GM21515 (cell line): ENCODE data around the gene PES1.
"Not testable (repeated sequence)": the region's sequence is repeated elsewhere in the genome, so short reads cannot be mapped to it uniquely, and the experiment has no call there.

Experiments used
- ATAC-seq: cut with Tn5 transposase; IDR thresholded peaks from one replicate; pipeline ENCODE4 v1.9.1; 2021; ENCODE audit not compliant: unreplicated experiment

The PES1 gene

DNA sequence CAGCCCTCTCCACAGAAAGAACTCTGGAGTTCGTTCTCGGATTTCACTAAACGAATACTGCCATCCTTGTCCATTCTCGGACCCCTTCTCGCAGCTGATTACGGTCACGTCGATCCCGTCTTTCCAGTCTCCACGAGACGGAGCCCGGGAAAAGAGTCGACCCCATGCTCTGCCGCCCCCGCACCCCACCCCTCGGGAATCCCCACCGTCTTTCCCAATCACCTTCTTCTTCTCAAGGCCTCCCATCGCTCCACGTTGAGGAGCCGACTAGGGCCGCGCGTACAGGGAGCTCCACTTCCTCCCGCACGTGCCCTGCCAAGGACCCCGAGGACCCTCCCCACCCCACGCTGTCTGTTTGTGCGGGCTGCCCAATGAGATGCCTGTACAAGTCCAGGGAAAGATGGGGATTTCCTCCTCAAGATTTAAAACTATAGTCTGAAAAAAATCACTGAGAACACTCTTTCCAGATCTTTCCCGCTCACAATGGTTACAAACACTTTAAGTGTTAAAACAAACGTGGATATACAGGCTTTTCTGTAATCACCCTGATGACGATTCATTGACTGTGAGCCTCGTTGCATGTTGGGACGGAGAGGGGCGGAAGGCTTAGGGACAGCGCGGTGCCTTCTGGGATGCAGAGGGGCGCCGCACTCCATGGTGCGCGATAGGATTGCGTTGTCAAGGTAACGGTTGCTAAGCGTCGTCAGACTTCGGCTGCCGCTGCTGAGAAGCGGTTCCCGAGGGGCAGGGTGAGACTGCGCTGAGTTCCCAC lies at the start of gene PES1:
Gene PES1 (minus strand): TSS at position 323 of the 772 bp plus-strand sequence. CDS start 77 bp downstream, at position 246.
- ATAC-seq: peak; percentile 94

DNA sequence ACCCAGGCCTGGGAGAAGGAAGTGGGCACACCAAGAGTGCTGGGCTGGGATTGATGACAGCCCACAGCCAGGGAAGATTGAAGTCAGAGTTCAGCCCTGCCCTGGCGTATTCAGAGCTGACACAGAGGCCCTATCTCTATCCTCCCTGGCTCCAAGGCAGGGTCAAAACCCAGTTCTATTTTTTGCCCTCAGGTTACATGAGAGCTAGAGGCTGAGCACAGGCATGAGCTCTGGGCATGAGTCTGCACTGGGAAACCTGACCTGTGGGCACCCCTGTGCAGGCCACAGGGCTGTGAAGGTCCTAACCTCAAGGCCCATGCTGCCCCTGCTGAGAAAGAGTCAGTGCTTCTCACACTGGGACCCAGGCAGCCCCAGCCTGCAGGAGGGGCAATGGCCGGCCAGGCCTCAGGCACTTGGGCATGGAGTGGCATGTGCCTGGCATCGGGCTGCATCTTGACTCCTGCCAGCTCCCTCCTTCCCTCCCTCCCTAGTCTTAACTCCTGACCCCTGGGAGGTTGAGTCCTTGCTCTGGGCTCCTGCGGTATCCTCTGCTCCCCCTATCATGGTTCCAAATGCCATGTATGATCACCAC lies 49.2 kb upstream of the PES1 start:
- no peak for ATAC-seq

DNA sequence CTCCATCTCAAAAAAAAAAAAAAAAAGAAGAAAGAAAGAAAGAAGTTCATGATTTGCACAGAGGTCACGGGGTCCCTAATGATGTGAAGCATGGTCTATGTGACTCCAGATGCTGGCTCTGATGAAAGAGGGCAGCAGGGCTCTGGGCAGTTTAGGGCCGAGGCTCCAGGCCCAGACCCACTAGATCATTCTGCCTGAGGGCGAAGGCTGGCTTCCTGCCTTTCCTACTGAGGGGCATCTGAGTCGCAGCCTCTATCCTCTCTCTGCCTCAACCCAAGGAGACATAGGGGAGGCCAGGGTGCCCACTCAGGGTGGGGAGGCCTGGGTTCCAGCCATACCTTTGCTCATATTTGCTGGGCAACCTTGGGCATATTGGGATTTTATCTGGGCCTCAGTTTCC lies 48.7 kb upstream of the PES1 start:
- no peak for ATAC-seq

DNA sequence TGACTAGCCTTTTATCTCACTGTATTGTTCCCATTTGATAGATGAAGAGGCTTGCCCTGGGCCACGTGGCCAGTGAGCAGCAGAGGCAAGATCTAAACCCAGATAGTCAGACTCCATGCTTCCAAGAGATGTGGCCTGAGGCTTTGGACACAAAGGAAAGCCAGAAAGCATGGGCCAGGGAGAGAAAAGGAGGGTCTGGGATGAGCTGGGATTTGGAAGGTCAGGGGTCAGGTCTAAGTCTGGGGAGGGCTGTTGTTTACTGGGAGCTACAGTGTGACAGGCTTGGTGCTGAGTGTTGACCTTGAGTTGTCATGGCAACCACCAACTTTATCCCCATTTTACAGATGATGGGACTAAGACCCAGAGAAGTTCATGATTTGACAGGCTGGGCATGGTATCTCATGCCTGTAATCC lies 46.0 kb upstream of the PES1 start:
- ATAC-seq: no peak

DNA sequence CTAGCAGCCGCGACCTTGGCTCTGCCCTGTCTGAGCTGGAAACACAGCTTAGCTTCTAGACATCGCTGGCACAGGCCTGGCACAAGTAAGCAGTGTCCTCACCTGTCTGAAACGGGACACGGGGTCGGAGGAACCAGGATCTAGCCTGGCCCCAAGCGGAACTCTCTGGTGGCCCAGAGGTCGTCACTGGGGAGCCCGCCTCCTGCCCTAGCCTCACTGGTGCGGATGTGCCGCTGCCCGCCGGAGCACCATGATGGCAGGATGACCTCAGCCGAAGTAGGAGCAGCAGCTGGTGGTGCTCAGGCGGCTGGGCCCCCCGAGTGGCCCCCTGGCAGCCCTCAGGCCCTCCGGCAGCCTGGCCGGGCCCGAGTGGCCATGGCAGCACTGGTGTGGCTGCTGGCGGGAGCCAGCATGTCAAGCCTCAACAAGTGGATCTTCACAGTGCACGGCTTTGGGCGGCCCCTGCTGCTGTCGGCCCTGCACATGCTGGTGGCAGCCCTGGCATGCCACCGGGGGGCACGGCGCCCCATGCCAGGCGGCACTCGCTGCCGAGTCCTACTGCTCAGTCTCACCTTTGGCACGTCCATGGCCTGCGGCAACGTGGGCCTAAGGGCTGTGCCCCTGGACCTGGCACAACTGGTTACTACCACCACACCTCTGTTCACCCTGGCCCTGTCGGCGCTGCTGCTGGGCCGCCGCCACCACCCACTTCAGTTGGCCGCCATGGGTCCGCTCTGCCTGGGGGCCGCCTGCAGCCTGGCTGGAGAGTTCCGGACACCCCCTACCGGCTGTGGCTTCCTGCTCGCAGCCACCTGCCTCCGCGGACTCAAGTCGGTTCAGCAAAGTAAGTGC lies 44.7 kb upstream of the PES1 start:
- ATAC-seq: no peak

DNA sequence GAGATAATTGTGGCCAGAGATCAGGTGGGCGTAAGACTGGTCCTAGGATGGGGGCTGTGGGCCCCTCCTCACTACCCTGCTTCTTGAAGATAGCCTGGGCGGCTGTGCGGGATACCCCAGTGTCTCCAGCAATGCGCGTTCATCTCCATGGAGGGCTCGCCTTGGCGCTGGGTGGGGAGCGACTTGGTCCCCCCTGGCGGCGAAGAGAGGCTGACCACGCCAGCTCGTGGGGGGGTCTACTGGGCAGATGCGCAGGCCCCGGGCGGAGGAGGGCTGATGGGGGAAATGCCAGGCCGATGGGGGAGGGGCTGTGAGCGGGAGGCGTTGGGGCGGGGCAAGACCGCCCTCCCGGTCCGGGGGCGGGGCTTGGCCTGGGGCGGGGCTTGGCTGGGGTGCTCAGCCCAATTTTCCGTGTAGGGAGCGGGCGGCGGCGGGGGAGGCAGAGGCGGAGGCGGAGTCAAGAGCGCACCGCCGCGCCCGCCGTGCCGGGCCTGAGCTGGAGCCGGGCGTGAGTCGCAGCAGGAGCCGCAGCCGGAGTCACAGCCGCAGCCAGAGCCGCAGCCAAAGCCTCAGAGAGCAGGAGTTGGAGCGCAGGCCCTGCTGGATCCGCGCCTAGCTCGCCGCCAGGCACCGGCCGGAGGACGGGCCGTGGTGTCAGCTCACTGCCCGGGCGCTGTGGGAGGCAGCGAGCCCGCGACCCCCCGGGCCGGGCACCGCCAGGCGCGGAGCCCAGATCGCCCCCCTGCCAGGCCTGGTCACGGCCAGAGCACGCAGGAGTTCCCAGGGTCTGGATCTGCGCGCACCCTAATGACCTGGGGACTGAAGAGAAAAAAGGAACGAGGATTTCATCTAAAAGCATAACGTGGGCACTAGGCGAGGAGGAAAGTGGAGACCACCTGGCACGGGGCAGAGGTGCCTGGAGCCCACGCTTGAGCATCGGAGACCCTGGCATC lies 43.8 kb upstream of the PES1 start, which contains the start of gene SLC35E4:
Gene SLC35E4 (plus strand): TSS at position 509 of the 953 bp plus-strand sequence. CDS start 670 bp downstream, outside the sequence.
- peak; percentile 74 for ATAC-seq

DNA sequence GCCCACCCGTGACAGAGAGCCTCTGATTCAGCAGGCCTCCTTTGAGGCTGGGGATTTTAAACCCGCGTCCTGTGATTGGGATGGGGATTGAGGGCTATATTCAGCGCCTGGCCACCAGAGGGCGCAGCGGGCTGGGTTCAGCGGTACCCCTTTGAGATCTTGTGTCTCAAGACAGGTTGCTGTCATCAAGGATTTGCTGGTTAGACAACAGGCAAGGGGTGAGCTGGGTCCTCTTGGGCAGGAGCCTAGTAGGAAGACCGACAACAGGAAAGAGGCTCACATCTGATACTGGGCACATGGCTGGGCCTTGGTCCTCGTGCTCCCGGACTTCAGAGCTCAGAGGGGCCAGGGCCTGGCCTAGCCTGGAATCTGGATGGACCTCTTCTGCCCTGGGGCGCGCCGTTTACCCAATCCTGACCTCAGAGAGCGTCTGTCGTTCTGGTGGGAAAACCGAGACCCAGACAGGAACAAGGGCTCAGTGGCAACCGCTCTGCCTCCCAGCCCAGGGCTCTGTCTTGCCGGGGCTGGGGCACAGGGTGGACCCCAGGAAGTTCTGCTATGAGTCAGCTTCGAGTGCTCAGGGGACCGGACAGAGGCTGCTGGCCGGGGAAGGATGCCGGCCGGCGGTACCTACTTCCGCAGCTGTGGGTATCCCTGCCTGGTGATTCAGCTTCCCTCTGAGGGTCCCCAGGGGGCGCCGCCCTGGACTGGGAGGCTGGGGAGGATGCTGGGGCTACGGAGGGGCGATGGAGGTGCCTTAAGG lies 42.9 kb upstream of the PES1 start:
- peak; percentile 42 for ATAC-seq

DNA sequence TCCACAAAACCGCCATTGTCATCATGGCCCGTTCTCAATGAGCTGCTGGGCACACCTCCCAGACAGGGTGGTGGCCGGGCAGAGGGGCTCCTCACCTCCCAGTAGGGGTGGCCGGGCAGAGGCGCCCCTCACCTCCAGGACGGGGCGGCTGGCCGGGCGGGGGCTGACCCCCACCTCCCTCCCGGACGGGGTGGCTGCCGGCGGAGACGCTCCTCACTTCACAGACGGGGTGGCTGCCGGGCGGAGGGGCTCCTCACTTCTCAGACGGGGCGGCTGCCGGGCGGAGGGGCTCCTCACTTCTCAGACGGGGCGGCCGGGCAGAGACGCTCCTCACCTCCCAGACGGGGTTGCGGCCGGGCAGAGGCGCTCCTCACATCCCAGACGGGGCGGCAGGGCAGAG lies 39.8 kb upstream of the PES1 start:
- not testable (repeated sequence) for ATAC-seq

DNA sequence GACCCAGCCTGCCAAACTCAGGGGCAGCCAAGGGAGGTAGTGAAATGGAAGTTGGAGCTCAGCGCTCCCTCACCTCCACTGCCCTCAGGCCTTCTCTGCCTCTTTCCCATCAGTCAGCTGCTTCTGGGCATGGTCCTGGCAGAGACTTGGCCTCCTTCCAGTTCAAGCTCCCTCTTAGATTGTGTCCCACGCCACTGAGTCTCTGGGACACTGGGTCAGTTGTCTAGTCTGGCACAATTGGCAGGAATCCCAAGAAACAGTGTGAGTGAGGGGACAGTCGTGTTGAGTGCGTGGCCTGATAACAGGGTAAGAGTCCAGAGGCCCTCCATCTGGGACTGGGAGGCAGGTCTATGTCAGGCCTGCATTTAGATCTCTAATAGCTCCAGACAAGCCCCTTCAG lies 36.8 kb upstream of the PES1 start:
- no peak for ATAC-seq

DNA sequence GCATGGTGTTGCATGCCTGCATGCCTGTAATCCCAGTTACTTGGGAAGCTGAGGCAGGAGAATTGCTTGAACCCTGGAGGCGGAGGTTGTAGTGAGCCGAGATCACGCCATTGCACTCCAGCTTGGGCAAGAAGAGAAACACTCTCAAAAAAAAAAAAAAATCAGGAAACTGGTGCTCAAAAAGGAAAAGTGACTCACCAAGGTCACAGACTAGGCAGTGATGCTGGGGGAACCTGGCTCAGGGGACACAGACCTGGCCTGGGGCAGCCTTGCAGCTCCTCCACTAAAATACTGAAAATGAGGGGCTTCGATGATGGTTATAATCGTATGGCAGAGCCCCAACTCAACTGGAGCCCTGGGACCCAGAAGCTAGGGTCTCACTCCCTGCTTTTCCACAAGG lies 35.8 kb upstream of the PES1 start:
- ATAC-seq: no peak

DNA sequence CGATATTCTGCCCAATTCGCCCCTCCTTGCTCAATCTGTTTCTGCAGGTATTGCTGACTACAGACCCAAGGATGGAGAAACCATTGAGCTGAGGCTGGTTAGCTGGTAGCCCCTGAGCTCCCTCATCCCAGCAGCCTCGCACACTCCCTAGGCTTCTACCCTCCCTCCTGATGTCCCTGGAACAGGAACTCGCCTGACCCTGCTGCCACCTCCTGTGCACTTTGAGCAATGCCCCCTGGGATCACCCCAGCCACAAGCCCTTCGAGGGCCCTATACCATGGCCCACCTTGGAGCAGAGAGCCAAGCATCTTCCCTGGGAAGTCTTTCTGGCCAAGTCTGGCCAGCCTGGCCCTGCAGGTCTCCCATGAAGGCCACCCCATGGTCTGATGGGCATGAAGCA lies 34.7 kb upstream of the PES1 start:
- no peak for ATAC-seq

DNA sequence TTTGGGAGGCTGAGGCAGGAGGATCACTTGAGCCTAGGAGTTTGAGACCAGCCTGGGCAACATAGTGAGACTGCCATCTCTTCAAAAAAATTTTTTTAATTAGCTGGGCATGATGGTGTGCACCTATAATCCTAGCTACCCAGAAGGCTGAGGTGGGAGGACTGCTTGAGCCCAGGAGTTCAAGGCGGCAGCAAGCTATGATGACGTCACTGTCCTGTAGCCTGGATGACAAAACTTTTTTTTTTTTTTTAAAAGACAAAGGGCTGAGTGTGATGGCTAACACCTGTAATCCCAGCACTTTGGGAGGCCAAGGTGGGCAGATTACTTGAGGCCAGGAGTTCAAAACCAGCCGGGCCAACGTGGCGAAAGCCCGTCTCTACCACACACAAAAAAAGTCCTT lies 28.2 kb upstream of the PES1 start:
- ATAC-seq: not testable (repeated sequence)

DNA sequence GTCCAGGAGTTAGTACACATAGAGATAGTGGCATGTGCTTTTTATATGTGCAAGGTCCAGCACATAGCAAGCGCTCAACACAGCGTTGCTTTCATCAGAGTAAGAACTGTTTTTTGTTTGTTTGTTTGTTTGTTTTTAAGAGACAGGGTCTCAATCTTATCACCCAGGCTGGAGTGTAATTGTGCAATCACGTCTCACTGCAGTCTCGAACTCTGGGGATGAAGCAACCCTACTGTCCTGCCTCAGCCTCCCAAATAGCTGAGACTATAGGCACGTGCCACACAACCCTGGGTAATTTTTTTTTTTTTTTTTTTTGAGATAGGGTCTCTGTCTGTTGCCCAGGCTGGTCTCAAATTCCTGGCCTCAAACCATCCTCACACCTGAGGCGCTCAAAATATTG lies 26.1 kb upstream of the PES1 start:
- no peak for ATAC-seq

DNA sequence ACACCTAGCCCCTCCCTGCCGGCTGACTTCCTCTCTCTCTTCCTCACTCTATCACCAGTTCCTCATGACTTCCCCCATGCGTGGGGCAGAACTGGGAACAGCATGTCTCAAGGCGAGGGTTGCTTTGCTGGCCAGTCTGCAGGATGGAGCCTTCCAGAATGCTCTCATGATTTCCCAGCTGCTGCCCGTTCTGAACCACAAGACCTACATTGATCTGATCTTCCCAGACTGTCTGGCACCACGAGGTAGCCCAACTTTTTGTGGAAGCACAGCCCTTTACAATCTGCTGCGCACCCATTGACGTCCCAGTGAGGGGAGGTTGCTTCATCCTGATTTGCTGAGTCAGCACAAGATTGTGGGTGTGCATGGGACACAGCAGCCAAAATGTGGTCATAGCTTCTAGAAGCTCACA lies 23.8 kb upstream of the PES1 start:
- ATAC-seq: no peak

DNA sequence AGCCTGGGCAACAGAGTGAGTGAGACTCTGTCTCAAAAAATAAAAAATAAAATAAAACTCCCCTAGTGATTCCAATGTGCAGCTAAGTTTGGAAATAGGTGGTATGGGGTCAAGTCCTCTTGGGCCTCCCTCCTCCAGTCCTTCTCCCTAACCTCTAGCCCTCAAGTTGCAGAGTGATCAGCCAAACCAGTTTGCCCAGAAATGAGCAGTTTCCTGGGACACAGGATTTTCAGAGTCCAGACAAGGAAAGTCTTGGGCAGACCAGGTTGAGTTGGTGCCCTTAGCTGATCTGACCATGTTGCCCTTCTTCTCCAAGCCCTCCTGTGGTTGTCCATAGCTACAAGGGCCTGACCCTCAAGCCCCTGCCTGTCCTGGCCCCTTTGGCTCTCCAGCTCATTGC lies 23.2 kb upstream of the PES1 start:
- ATAC-seq: no peak

DNA sequence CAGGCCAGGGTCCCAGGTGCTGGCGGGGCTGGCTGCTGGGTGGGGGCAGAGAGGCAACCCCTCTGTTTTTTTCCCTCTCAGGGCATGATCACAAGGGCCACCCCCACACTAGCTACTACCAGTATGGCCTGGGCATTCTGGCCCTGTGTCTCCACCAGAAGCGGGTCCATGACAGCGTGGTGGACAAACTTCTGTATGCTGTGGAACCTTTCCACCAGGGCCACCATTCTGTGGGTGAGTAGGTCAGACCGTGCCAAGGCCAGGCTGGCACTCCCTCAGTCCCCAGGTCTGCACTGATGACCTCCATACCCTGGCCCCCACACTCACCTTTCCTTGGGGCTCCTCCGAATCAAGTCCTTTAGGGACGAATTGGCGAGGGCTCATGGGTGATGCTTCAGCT lies 22.6 kb upstream of the PES1 start:
- no peak for ATAC-seq

DNA sequence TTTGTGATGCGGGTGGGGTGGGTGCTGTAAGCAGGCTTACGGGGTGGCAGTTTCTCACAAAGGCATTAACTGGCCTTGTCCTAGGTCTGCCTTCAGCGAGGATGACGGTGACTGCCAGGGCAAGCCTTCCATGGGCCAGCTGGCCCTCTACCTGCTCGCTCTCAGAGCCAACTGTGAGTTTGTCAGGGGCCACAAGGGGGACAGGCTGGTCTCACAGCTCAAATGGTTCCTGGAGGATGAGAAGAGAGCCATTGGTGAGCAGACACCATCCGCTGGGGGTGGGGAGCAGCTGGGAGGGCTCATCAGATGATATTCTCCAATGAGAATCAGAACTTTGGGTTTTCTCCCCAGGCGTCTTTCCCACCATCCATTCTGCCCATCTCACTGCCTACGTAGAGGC lies 21.1 kb upstream of the PES1 start:
- no peak for ATAC-seq

DNA sequence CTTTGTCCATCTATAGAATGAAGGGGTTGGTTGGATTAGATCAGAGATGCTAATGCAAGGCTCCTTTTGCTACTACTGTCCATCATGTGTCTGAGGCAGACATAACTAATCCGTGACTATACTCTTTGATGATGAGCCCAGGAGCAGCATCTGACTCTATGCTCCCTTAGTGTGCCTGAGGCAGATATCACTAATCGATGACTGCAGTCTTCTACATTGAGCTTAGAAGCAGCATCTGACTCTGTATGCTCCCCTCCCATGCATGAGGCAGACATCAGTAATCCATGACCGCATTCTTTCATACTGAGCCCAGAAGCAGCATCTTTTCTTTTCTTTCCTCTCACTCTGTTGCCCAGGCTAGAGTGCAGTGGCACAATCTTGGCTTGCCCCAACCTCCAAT lies 19.5 kb upstream of the PES1 start:
- no peak for ATAC-seq

DNA sequence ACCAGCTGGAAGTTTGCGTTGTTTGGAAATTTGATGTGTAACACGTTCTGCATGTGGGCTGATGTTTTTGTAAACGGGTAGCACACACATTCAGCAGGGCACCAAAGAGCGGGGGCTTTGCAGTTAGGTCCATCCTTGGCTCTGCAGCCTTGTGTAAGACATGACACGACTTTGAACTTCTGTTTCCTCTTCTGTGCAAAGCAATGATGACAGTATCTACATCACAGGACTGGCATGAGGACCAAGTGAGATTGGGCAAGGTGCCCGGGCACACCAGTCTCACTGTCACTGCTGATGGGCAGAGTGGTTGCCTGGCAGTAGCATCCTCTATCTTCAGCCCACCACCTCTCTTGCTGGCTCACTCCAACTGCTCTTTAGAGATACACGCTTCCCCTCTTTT lies 18.6 kb upstream of the PES1 start:
- no peak for ATAC-seq
